Measurements from ENCODE around the gene VTI1A. TPM values are rescaled to one million over a fixed set of nuclear protein-coding genes. Genes with fewer than 3 reads are reported as not detected.

The VTI1A gene
- total and polyA plus RNA-seq, 2 of the 13 experiments (the other 11 are each of a cell fraction or from before 2014, with no cell fraction given) = 11.7 to 32.7 TPM

DNA sequence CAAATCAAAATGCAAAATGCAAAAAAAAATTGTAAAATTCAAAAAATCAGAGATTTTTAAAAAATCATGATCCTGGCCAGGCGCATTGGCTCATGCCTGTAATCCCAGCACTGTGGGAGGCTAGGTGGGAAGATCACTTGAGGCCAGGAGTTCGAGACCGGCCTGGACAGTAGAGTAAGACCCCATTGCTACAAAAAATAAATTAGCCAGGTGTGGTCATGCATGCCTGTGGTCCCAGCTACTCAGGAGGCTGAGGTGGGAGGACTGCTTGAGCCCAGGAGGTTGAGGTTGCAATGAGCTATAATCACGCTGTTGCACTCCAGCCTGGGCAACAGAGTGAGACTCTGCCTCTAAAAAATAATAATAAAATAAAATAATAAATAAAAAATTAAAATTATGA, 347.2 kb downstream of the VTI1A start:
- over 99% methylated on average over 4 of the region's 4 CpGs for WGBS (ENCODE audit: low lambda C conversion rate)
- no peak overlapping the region for H3K4me3 ChIP-seq (replicated peaks in 1 of 3; ENCODE audit: insufficient read depth in 1 of 3, low read depth in 2 of 3, low read length in 3 of 3)
- peaks cover 17% of the 10 kb centered on the region for H3K4me1 ChIP-seq (ENCODE audit: insufficient read depth, low read length)
- POLR2A ChIA-PET = no interaction called here
- no peak overlapping the region for H3K4me2 ChIP-seq (ENCODE audit: low read depth, low read length)
- CTCF ChIA-PET (ENCODE audit: low intra/inter-chr PET ratio, low total read pairs) = no interaction called here
- no peaks in the 10 kb centered on the region; a peak in 1 of 5 replicates for H3K36me3 ChIP-seq (replicated peaks in 1 of 2; ENCODE audit: control insufficient read depth in 1 of 2, insufficient read depth in 2 of 2, low read length in 2 of 2)
- intact Hi-C loops (cut with micrococcal nuclease; ENCODE audit: unreplicated experiment) (no loop called here), in situ Hi-C loops (cut with HindIII; ENCODE audit: extremely low pct_ligation_motif_present, low pct_unique_long_range_greater_than_20kb) (no loop called here)
- H3K79me2 ChIP-seq (ENCODE audit: insufficient read depth, low read length) = no peaks in the 10 kb centered on the region
- FAIRE-seq (no peak), DNase-seq (ENCODE audit: low spot score) (no peak), ATAC-seq (no peak)
- no TSS peak for BruUV-seq (replicated peaks)
- no peak overlapping the region for H3K27ac ChIP-seq (ENCODE audit: extremely low read length, insufficient read depth, low read length)
- H3K27me3 ChIP-seq (ENCODE audit: control insufficient read depth in 1 of 2, insufficient read depth in 2 of 2, low read length in 2 of 2) = no peaks in the 10 kb centered on the region
- peaks cover 5% of the 10 kb centered on the region for H3K9me3 ChIP-seq (ENCODE audit: low read length)
- no peaks in the 10 kb centered on the region for H4K20me1 ChIP-seq (ENCODE audit: insufficient read depth, low read length)
- no peak overlapping the region for H2AFZ ChIP-seq (ENCODE audit: low read length)
- TF ChIP-seq SAP130 (CRISPR knock-in tag; IDR thresholded peaks at IDR 0.05; ENCODE audit: low read depth) (no peak), ZNF143 (CRISPR knock-in tag; IDR thresholded peaks at IDR 0.05) (no peak), ISX (CRISPR knock-in tag; conservative IDR thresholded peaks at IDR 0.05) (no peak), CHD2 (IDR thresholded peaks at IDR 0.05; ENCODE audit: low read depth, low read length) (no peak), SOX13 (IDR thresholded peaks at IDR 0.05) (no peak), SOX13 (CRISPR knock-in tag; conservative IDR thresholded peaks at IDR 0.05 in 1 of 2, IDR thresholded peaks at IDR 0.05 in 1 of 2) (no peak), NONO (IDR thresholded peaks at IDR 0.05) (no peak), NONO (CRISPR knock-in tag; conservative IDR thresholded peaks at IDR 0.05) (no peak), ZNF772 (CRISPR knock-in tag; IDR thresholded peaks at IDR 0.05) (no peak), SP1 (IDR thresholded peaks at IDR 0.05) (no peak), SP1 (CRISPR knock-in tag; IDR thresholded peaks at IDR 0.05) (no peak), SNRNP70 (IDR thresholded peaks at IDR 0.05; ENCODE audit: low read depth, low read length) (no peak), NFKBIZ (CRISPR knock-in tag; IDR thresholded peaks at IDR 0.05) (no peak), ZNF879 (CRISPR knock-in tag; IDR thresholded peaks at IDR 0.05) (no peak), YEATS2 (CRISPR knock-in tag; IDR thresholded peaks at IDR 0.05; ENCODE audit: borderline replicate concordance) (no peak)
- TF ChIP-seq, protein P1, sequence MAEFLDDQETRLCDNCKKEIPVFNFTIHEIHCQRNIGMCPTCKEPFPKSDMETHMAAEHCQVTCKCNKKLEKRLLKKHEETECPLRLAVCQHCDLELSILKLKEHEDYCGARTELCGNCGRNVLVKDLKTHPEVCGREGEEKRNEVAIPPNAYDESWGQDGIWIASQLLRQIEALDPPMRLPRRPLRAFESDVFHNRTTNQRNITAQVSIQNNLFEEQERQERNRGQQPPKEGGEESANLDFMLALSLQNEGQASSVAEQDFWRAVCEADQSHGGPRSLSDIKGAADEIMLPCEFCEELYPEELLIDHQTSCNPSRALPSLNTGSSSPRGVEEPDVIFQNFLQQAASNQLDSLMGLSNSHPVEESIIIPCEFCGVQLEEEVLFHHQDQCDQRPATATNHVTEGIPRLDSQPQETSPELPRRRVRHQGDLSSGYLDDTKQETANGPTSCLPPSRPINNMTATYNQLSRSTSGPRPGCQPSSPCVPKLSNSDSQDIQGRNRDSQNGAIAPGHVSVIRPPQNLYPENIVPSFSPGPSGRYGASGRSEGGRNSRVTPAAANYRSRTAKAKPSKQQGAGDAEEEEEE (CRISPR knock-in tag; IDR thresholded peaks at IDR 0.05; ENCODE audit: borderline replicate concordance) = no peak
- TF ChIP-seq, protein P2, sequence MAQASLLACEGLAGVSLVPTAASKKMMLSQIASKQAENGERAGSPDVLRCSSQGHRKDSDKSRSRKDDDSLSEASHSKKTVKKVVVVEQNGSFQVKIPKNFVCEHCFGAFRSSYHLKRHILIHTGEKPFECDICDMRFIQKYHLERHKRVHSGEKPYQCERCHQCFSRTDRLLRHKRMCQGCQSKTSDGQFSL (CRISPR knock-in tag; IDR thresholded peaks at IDR 0.05) = no peak
- H3K9ac ChIP-seq (ENCODE audit: insufficient read depth, low read depth, low read length) = no peak overlapping the region

All from HepG2 (cell line).